ENCODE results near the gene IL16.

Gene IL16

DNA sequence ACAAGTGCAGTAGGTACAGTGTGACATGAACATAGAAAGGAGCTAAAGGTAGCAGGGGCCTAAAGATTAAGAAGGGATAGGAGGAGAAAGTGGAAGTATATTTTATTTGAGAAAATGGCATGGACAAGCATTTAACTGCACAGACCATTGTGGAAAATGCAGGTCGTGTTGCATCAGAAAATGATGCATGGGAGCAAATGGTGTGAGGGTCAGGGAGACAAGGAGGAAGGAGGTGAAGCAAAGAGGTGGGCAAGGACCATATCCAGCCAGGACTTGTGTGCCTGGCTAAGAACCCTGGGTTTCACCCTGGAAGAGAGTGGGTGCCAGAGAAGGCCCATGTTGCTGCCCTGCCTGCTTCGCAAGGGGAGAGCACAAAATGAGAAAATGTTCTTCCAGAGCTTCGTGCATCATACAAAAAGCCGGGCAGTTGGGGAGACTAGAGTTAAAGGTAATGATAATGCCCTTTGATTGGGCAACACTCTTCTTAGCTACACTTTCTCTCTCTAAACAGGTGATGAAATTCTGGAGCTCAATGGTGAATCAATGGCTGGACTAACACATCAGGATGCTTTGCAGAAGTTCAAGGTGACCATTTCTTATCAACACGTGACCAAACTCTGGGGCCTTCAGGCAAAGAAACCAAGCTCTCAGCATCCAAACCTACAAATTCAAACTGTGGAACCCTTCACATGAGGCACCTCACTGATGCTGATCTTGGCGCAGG lies 81.8 kb downstream of the IL16 start:
- no peak for DNase-seq

- DNase-seq: no peak
These were observed 83.2 kb downstream of the IL16 start for GRCh38 chr15:81279621-81280485.

GRCh38 chr15:81280696-81281455 lies 84.2 kb downstream of the IL16 start:
- DNase-seq: no peak

DNA sequence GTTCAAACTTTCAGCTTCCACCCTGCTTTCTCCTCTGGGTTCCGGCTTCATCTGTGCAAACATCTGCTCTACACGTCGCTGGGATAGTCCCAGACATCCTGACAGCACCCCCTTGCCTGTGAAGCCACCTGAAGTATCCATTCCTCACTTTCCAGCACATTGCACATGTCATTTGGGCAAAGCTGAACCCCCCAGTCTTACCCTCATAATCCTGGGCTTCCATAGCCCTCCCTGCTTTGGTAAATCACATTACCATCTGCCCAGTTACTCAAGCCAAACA lies 84.7 kb downstream of the IL16 start:
- no peak for DNase-seq

- no peak for DNase-seq
These were observed 85.3 kb downstream of the IL16 start for GRCh38 chr15:81281766-81282605.

DNA sequence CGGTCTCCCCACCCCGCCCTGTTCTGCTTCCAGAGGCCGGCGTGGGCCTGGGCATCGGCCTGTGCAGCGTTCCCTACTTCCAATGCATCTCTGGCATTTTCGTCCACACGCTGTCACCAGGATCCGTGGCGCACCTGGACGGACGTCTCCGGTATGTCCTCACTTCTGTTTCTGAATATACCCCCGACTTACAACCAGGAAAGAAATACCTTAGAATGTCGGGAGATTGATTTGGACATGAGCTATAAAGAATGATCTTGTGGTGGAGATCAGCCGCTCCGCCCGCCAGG lies 85.9 kb downstream of the IL16 start:
- DNase-seq: no peak

DNA sequence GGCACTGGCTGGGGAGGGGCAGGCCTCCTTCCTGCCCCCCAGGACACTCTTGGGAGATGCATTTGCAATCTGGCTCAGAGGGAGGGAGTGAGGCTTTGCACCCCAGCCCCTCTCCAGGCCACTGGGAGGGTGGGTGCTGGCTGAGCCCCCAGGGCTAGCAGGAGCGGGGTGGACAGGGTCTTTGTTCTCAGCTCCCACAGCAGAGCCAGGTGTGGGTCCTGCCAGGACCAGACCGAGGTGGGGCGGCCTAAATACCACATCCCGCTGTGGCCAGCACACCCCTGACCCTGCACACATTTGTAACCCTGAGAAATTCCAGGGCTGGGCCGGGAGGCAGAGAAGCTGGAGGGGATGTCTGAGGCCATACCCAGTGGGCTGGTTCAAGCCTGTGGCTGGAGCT lies 86.2 kb downstream of the IL16 start:
- no peak for DNase-seq

DNA sequence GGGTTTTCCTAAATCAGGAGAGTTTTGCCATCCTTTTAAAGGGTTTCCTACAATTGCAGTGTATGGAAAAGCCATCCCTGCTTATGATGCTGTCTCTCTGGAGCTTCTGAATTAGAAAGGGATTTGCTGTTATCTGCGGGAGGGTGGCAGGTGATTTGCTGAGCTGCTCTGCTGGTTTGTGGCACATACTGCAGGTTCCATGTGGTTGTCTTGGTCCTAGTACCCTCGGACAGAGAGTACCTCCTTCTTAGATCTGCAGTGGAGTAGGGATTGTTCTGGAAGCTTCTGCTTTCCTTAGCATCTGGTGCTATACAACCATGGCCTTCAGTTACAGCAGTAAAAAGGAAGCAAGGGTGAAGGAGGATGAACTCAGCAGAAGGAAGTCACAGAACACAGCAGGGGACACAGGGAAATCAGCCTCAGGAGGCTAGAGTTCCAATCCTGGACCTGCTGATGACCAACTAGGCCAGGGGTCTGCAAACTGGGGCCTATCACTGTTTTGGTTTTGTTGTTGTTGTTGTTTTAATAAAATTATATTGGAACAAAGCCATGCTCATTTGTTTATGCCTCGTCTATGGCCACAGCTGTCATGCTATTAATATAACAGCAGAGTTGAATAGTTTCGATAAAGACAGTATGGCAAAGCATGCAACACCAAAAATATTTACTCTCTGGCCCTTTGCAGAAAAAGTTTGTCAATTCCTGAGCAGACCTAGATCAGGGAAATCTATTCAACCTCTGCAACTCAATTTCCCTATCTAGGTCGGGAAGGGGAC lies 87.8 kb downstream of the IL16 start:
- DNase-seq: no peak

DNA sequence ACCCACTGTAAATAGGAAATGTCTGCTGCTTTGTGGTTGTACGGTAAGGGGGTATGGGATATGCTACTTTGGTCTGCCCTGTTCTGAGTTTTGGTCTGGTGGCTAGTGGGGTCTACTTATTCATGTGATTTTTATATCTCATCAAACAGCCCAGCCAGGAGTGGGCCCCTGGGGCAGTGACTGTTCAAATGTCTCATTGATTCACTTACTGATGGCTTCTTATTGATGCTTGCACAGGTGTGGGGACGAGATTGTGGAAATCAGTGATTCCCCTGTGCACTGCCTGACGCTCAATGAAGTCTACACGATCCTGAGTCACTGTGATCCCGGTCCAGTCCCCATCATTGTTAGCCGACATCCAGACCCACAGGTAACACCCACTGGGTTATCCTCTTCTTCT lies 88.8 kb downstream of the IL16 start:
- DNase-seq: no peak

DNA sequence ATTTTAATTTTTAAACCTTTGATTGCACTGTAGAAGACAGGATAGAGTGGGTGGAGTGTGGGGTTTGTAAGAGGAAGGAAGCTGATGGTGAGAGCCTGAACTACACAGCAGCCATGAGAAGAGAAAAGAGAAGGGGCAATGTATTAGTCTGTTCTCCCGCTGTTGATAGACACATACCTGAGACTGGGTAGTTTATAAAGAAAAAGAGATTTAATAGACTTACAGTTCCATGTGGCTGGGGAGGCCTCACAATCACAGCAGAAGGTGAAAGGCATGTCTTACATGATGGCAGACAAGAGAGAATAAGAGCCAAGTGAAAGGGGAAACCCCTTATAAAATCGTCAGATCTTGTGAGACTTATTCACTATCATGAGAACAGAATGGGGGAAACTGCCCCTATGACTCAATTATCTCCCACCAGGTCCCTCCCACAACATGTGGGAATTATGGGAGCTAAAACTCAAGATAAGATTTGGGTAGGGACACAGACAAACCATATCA lies 90.0 kb downstream of the IL16 start:
- no peak for DNase-seq

GRCh38 chr15:81288040-81288439 lies 91.4 kb downstream of the IL16 start:
- DNase-seq: no peak

GRCh38 chr15:81288616-81289015 lies 91.9 kb downstream of the IL16 start:
- no peak for DNase-seq

GRCh38 chr15:81289910-81290309 lies 93.2 kb downstream of the IL16 start:
- DNase-seq: no peak

- DNase-seq: no peak
These were observed 95.3 kb downstream of the IL16 start for GRCh38 chr15:81291916-81292522.

DNA sequence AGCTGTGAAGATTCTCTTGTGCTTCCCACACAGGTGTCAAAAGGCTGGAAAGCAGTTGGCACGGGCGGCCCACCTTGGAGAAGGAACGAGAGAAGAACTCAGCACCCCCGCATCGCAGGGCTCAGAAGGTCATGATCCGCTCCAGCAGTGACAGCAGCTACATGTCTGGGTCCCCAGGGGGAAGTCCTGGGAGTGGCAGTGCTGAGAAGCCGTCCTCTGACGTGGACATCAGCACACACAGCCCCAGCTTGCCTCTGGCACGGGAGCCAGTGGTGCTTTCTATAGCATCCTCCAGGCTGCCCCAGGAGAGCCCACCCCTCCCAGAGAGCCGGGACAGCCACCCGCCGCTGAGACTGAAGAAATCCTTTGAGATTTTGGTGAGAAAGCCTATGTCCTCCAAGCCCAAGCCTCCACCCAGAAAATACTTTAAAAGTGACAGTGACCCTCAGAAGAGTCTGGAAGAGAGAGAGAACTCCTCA lies 95.9 kb downstream of the IL16 start:
- no peak for DNase-seq

GRCh38 chr15:81293728-81294515 lies 97.2 kb downstream of the IL16 start:
- no peak for DNase-seq

GRCh38 chr15:81294516-81294880 lies 97.8 kb downstream of the IL16 start:
- DNase-seq: no peak

GRCh38 chr15:81295486-81296121 lies 98.9 kb downstream of the IL16 start:
- no peak for DNase-seq

- no peak for DNase-seq
These were observed 99.5 kb downstream of the IL16 start for GRCh38 chr15:81296186-81296585.

- DNase-seq: no peak
These were observed 100.0 kb downstream of the IL16 start for GRCh38 chr15:81296673-81297072.

Measured in NCI-H2029 (cell line).